HK-2 (cell line): ENCODE data around the gene HLA-DPB1.
"Not testable (repeated sequence)": the region's sequence is repeated elsewhere in the genome, so short reads cannot be mapped to it uniquely, and the experiment has no call there.

ENCODE experiments used
- DNase-seq: peaks from one replicate; pipeline ENCODE4 v3.0.0-alpha.2; 2018; ENCODE audit not compliant: unreplicated experiment

Gene HLA-DPB1

GRCh38 chr6:33075568-33076405, at the start of gene HLA-DPB1:
HLA-DPB1 (plus strand) TSS chr6:33075990; CDS start chr6:33076042, 52 bp downstream.
- no peak for DNase-seq

GRCh38 chr6:33028220-33028849, 47.5 kb upstream of the HLA-DPB1 start:
- no peak for DNase-seq

- DNase-seq, result no peak
Measured at GRCh38 chr6:33029328-33030184, 46.2 kb upstream of the HLA-DPB1 start.

- DNase-seq, result no peak
Measured at GRCh38 chr6:33030245-33030644, 45.5 kb upstream of the HLA-DPB1 start.

- DNase-seq, result no peak
Measured at GRCh38 chr6:33034554-33034953, 41.2 kb upstream of the HLA-DPB1 start.

GRCh38 chr6:33036535-33036934, 39.3 kb upstream of the HLA-DPB1 start:
- no peak for DNase-seq

- no peak for DNase-seq
Measured at GRCh38 chr6:33040157-33040556, 35.6 kb upstream of the HLA-DPB1 start.

GRCh38 chr6:33049323-33050013, 26.3 kb upstream of the HLA-DPB1 start:
- no peak for DNase-seq

GRCh38 chr6:33050014-33050810, 25.6 kb upstream of the HLA-DPB1 start:
- no peak for DNase-seq

- DNase-seq, result no peak
Measured at GRCh38 chr6:33052627-33053026, 23.2 kb upstream of the HLA-DPB1 start.

- no peak for DNase-seq
Measured at GRCh38 chr6:33053230-33053629, 22.6 kb upstream of the HLA-DPB1 start.

- DNase-seq, result no peak
Measured at GRCh38 chr6:33057222-33058150, 18.3 kb upstream of the HLA-DPB1 start.

GRCh38 chr6:33061987-33062386, 13.8 kb upstream of the HLA-DPB1 start:
- no peak for DNase-seq

- DNase-seq, result not testable (repeated sequence)
Measured at GRCh38 chr6:33063435-33063834, 12.4 kb upstream of the HLA-DPB1 start.

GRCh38 chr6:33064723-33065122, 11.1 kb upstream of the HLA-DPB1 start:
- no peak for DNase-seq

GRCh38 chr6:33065312-33065711, 10.5 kb upstream of the HLA-DPB1 start:
- DNase-seq, result no peak

- DNase-seq, result no peak
Measured at GRCh38 chr6:33066917-33067521, 8.8 kb upstream of the HLA-DPB1 start.

GRCh38 chr6:33069021-33069738, 6.6 kb upstream of the HLA-DPB1 start:
- no peak for DNase-seq

GRCh38 chr6:33070909-33071308, 4.9 kb upstream of the HLA-DPB1 start:
- DNase-seq, result no peak
